ENCODE measurements around the gene KLHL26. TPM values are rescaled to one million over a fixed set of nuclear protein-coding genes. Genes with fewer than 3 reads are reported as not detected.

The KLHL26 gene
- total RNA-seq, 4 donors from 2014 or later, result 9.9 to 16.0 (median 10.9) TPM

GRCh38 chr19:18608102-18608804, 28.6 kb upstream of the KLHL26 start:
- Histone ChIP-seq H3K9me3 (no peaks in the 10 kb centered on the region), H3K4me1 (peaks cover 0 to 62% (median 26%) of the 10 kb centered on the region in 4 donors), H3K36me3 (no peaks in the 10 kb centered on the region), H3K27me3 (peaks cover 0 to 85% of the 10 kb centered on the region in 2 donors), H3K27ac (no peak overlapping the region), H3K4me3 (no peak overlapping the region)
- no peak for TF ChIP-seq CTCF (IDR thresholded peaks at IDR 0.05)
- TF ChIP-seq POLR2A (IDR thresholded peaks at IDR 0.05), result no peak
- no peak for DNase-seq

GRCh38 chr19:18608805-18609716, 27.8 kb upstream of the KLHL26 start:
- Histone ChIP-seq H3K27me3 (peaks cover 0 to 85% of the 10 kb centered on the region in 2 donors), H3K27ac (no peak overlapping the region), H3K9me3 (no peaks in the 10 kb centered on the region), H3K4me1 (peaks cover 0 to 55% (median 26%) of the 10 kb centered on the region in 4 donors), H3K36me3 (no peaks in the 10 kb centered on the region), H3K4me3 (no peak overlapping the region)
- TF ChIP-seq CTCF (IDR thresholded peaks at IDR 0.05), result no peak
- no peak for TF ChIP-seq POLR2A (IDR thresholded peaks at IDR 0.05)
- no peak for DNase-seq

GRCh38 chr19:18609717-18610051, 27.1 kb upstream of the KLHL26 start:
- peaks cover 0 to 49% (median 26%) of the 10 kb centered on the region in 4 donors for H3K4me1 ChIP-seq
- DNase-seq, result no peak
- no peak overlapping the region for H3K27ac ChIP-seq
- H3K9me3 ChIP-seq, result no peaks in the 10 kb centered on the region
- H3K36me3 ChIP-seq, result no peaks in the 10 kb centered on the region
- peaks cover 0 to 79% of the 10 kb centered on the region in 2 donors for H3K27me3 ChIP-seq
- H3K4me3 ChIP-seq, result no peak overlapping the region
- no peak for TF ChIP-seq POLR2A (IDR thresholded peaks at IDR 0.05)
- TF ChIP-seq CTCF (IDR thresholded peaks at IDR 0.05), result no peak

- TF ChIP-seq POLR2A (IDR thresholded peaks at IDR 0.05) (no peak), CTCF (IDR thresholded peaks at IDR 0.05) (no peak)
- peaks cover 0 to 49% (median 26%) of the 10 kb centered on the region in 4 donors for H3K4me1 ChIP-seq
- H3K36me3 ChIP-seq, result no peaks in the 10 kb centered on the region
- H3K9me3 ChIP-seq, result no peaks in the 10 kb centered on the region
- H3K27me3 ChIP-seq, result peaks cover 0 to 74% of the 10 kb centered on the region in 2 donors
- H3K27ac ChIP-seq, result no peak overlapping the region
- DNase-seq, result no peak
- no peak overlapping the region for H3K4me3 ChIP-seq
Measured at GRCh38 chr19:18610245-18610555, 26.6 kb upstream of the KLHL26 start.

GRCh38 chr19:18610556-18611326, 26.1 kb upstream of the KLHL26 start:
- Histone ChIP-seq H3K4me1 (peaks cover 0 to 49% (median 26%) of the 10 kb centered on the region in 4 donors), H3K27ac (no peak overlapping the region), H3K27me3 (peaks cover 0 to 68% of the 10 kb centered on the region in 2 donors), H3K4me3 (no peak overlapping the region), H3K9me3 (no peaks in the 10 kb centered on the region), H3K36me3 (no peaks in the 10 kb centered on the region)
- DNase-seq, result no peak
- no peak for TF ChIP-seq POLR2A (IDR thresholded peaks at IDR 0.05)
- no peak for TF ChIP-seq CTCF (IDR thresholded peaks at IDR 0.05)
